ENCODE data around the gene MTARC1.

GRCh38 chr1:220757441-220757840 lies 29.3 kb upstream of the MTARC1 start:
- TF ChIP-seq CTCF (conservative IDR thresholded peaks at IDR 0.05; ENCODE audit: low read length) (no peak), EZH2phosphoT487 (IDR thresholded peaks at IDR 0.05; ENCODE audit: borderline replicate concordance, low read depth, low read length) (no peak)
